GM18907 (cell line): Measurements from ENCODE around the gene PIBF1.
A peak's percentile ranks its signal among the peaks of the same experiment; 100 is the strongest.
"Not testable (repeated sequence)": the region's sequence is repeated elsewhere in the genome, so short reads cannot be mapped to it uniquely, and the experiment has no call there.

Source experiments
- ATAC-seq: cut with Tn5 transposase; IDR thresholded peaks from one replicate; pipeline ENCODE4 v1.9.1; 2021; ENCODE audit warnings: mild to moderate bottlenecking, moderate library complexity; ENCODE audit not compliant: unreplicated experiment

PIBF1 gene

DNA sequence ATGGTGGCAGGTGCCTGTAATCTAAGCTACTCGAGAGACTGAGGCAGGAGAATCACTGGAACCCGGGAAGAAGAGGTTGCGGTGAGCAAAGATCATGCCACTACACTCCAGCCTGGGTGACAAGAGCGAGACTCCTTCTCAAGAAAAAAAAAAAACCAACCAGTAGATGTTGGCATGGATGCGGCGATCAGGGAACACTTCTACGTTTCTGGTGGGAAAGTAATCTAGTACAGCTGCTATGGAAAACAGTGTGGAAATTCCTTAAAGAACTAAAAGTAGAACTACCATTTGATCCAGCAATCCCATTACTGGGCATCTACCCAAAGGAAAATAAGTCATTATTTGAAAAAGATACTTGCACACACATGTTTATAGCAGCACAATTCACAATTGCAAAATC lies 119.6 kb downstream of the PIBF1 start:
- not testable (repeated sequence) for ATAC-seq

DNA sequence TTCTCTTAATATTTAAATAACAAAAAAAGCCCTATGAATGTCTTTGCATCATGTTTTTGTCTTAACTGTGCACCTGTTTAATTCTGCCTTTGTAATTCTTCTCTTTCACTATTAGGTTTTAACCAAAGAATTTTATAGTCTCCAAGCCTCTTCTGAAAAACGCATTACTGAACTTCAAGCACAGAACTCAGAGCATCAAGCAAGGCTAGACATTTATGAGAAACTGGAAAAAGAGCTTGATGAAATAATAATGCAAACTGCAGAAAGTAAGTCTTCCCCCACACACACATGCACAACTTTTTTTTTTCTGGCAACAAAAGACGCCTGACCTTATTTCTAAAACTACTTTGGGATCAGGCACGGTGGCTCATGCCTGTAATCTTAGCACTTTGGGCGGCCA lies 126.5 kb downstream of the PIBF1 start:
- no peak for ATAC-seq

DNA sequence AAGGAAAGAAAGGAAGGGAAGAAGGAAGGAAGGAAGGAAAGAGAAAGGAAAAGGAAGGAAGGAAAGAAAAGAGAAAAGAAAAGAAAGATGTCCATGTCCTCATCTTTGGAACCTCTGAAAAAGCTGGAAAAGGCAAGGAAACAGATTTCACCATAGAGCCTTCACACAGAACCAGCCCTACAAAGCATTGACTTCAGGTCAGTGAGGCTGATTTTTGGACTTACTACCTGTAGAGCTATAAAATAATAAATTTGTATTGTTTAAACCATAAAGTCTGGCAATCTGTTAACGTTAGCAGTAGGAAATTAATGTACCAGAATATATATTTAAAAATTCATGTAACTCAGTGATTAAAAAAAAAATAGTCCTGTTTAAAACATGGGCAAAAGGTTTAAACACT lies 130.0 kb downstream of the PIBF1 start:
- no peak for ATAC-seq

DNA sequence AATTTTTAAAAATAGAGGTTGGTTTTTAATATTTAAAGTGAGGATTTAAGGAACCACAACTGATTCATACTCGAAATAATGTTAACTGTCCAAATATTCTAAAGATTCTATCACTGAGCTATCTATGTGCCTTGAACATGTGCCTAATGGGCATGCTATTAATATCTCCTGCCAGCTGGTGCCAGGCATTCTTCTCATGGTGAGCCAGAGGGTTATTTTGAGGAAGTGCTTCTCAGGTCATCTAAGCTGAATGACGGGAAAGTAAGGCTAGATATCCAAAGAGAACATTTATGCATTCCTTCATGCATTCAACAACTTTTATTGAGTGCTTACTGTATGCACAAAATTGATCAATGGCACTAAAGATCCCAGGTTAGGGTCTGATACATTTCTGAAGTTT lies 138.2 kb downstream of the PIBF1 start:
- no peak for ATAC-seq

DNA sequence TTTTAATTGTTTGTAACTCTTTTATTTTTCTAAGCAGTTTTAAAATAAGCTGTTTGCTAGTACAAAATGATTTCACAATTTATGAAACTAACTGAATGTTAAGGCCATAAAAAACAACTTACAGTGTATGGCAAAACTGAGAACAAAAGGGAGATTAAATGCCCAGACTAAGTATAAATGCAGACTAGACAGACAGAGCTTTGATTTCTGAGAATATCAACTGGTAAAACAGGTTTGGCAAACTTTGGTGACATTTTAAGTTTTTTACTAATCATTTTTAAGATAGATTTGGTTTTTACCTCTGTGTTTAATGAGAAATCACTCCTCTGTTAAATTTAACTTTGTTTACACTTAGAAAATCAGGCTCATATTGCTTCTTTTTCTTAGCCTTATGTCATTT lies 149.4 kb downstream of the PIBF1 start:
- ATAC-seq = no peak

DNA sequence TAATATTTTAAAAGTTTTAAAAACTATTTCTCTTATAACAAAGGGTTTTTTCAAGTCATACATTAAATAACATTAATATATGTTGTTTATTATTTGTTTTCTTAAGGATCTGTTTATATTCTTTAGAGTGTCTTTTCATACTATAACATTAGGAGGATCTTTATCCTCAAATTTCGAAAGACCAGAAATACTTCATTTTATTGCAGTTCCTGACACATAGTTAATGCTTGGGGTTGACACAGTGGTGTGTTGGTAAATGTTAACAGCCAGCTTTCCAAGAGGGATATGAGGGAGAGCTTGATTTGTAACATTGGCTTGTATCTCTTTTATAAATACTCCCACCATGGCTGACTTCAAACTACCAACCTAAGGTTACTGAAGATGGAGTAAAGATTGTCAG lies 150.3 kb downstream of the PIBF1 start:
- ATAC-seq = no peak

DNA sequence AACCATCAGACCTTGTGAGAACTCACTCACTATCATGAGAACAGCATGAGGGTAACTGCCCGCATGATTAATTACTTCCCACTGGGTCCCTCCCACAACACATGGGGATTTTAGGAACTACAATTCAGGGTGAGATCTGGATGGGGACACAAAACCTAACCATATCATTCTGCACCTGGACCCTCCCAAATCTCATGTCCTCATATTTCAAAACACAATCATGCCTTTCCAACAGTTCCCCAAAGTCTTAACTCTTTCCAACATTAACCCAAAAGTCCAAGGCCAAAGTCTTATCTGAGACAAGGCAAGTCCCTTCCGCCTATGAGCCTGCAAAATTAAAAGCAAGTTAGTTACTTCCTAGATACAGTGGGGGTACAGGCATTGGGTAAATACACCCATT lies 164.3 kb downstream of the PIBF1 start:
- not testable (repeated sequence) for ATAC-seq

DNA sequence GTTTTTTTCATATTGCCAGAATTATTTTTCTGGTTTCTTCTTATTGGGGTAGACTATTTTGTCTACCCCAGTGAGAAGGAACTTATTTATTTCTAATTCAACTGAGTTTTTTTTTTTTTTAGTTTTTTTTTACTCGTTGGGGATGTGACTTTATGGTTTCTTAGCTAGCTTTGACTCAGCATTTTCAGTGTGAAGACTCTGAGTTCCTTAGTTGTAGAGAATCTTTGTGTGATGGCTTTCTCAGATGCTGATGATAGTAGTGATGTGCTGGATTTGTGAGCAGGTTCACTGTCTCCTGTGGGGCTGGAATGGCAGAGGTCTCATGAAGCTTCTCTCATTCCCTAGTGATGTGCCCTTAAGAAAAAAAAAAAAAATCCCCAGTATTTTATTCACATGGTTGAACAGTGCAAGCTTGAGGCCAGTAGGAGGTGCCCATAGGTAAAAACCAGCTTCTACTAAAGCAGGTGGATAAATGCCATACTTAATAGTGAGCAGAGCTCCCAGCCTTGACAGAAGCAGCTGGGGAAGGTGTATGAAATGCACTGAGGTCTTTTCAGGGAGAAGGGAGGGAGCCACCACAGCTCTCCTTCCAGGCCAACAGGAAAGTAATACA lies 170.7 kb downstream of the PIBF1 start:
- no peak for ATAC-seq

DNA sequence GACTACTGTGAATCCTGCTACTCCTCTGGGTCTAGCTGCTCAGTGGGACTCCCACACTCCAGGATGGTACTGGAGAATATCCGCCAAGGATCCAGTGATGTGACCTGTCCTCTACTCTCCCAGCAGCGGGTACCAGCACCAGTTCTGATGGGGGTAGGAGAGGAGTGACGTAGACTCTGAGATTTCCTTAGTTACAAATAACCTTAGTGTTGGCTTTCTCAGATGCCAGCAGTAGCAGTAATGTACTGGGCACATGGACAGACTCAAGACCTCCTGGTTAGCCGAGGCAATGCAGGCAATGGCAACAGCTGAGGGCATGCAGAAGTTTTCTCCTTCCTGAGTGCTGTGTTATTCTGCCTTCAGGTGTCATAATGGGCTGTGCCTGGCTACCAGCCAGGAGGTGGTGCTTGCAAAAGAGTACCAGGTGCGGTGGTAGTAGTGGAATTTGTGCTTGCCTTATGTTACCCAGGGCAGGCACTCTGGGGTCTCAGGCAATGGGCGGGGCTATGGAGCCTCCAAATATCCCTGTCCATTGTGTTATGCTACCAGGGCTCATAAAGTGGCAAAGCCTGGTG lies 171.5 kb downstream of the PIBF1 start:
- ATAC-seq = no peak

DNA sequence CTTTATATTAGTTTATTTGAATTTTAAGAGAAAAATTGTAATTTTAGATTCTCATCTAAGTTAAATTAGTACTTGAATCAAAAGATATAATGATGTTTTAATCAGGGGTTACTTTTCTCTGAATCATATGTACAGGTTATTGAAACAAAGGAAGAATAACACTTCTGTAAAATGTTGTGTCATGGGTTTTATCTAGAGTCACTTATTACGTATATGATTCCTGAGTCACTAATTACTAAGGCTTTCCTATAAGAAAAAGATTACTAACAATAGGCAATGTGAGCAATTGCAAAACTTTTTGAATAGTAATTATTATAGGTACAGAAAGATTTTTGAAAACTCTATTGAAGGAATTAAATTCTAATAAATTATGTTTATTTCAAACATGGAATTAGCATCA lies 177.7 kb downstream of the PIBF1 start:
- ATAC-seq = no peak

DNA sequence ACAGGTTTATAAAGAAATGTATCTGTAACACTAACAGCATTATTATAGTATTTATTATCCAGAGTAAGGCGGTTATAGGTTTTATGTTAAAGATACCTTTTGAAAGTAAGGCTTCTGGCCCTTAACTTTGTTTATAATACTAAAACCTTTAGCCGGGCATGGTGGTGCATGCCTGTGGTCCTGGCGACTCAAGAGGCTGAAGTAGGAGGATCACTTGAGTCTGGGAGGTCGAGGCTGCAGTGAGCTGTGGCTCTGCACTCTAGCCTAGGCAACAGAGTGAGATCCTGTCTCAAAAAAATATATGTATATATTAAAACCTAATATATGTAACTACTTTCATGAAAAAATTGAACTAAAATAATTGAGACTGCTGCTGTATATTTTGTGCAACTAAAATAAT lies 178.2 kb downstream of the PIBF1 start:
- no peak for ATAC-seq

DNA sequence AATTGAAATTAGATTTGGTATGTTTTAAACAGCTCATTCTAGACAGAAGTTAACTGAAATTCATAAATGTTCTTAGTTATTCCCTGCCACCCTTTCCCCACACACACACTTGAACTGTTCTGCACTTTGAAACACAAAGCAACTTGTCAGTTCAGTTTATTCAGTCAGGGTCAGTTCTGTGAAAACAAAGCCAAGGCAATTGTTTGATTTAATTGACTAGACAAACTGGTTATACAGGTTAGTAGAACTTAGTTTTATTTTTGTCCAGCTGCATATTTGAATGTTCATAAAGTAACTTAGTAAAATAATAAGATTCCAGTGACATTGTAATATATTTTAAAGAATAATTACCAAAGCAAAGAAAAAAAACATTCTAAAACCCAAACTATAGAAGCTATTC lies 178.6 kb downstream of the PIBF1 start:
- ATAC-seq = no peak

DNA sequence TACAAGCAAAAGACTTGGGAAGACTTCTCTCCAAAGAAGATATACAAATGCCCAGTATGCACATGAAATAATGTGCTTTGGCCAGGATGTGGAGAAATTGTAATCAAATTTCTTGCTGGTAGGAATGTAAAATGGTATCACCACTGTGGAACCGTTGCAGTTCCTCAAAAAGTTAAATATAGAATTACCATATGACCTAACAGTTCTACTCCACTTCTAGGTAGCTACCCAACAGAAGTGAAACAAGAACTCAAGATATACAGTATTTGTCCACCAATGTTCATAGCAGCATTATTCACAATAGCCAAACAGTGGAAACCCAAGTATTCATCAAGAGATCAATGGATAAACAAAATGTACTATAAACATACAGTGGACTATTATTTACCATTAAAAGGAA lies 181.8 kb downstream of the PIBF1 start:
- peak; percentile 73 for ATAC-seq

DNA sequence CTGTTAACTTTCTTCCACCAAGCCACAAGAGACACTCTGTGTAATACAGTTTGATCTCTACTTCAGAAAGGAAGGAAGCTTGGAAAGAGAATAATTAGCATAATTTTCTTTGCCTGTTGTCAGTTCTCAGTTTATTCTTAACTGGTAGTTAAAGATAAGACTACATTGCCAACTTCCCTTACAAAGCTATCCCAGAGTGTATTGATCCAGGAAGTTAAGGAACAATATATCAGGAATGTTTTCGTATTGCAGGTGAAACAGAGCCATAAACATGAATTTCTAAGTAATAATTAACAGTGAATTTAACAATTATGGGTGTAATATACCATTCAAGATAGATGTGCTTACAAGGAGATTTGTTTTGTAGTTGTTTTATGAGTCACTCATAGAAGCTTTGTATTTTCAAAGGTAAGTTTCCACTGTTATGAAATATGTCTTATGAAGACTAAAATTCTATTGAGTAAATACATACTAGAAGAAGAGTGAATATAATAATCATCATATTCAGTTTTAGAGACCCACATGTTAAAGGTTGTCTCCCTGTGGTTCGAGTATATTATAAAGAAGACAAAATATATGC lies 188.5 kb downstream of the PIBF1 start:
- no peak for ATAC-seq

DNA sequence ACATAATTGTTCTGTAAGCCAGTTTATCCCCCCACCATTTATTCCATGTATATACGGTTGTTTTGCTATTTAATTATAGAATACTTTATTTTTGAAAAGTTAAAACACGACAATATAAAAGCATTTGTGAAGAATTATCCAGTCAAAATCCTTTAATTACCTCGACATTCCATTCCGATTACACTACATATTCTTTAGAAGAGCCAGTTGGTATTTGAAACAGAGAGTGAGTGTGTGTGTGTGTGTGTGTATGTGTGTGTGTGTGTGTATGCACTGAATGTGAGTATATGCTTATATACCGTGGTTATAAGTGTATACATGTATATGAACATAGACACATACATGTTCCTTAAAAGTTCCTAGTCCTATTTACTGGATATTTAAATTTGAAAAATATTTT lies 189.0 kb downstream of the PIBF1 start:
- ATAC-seq = no peak

DNA sequence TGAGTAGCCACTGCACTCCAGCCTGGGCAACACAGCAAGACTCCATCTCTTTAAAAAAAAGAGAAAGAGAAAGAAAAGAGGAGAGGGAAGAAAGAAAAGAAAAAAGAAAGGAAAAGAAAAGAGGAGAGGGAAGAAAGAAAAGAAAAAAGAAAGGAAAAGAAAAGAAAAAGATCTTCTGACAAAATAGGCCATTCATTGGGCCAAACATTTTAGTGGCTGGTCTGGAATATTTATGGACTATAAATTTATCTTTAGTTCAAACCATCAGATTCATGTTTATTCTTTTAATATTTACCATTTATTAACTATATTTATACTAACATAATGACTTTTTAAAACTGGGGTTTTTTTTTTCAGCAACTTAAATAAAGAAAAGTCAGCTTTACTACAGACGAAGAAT lies 191.3 kb downstream of the PIBF1 start:
- ATAC-seq = no peak

DNA sequence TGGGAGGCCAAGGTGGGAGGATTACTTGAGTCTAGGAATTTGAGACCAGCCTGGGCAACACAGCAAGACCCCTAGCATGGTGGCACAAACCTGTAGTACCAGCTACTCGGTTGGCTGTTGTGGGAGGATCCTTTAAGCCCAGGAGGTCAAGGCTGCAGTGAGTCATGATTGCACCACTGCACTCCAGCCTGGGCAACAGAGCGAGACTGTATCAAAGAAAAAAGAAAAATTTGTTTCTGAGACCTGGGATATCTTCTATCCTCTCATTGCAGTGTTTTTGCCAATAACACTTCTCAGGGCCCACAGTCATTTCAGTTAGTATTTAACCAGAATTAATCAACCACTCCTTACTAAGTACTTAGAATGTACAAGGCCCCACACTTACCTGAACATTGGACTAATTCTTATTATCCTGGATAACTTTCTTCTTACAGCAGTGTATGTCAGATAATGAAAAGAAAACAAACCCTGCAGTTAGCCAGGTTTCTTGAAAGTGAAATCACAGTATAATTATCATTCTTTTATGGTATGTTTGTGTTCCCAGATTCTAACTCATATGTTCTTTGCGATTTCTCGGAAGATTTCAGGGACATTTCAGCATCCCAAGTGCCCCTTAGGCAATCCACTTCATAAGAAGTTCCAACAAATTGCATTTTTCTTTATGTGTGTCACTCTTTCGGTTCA lies 201.3 kb downstream of the PIBF1 start:
- no peak for ATAC-seq

DNA sequence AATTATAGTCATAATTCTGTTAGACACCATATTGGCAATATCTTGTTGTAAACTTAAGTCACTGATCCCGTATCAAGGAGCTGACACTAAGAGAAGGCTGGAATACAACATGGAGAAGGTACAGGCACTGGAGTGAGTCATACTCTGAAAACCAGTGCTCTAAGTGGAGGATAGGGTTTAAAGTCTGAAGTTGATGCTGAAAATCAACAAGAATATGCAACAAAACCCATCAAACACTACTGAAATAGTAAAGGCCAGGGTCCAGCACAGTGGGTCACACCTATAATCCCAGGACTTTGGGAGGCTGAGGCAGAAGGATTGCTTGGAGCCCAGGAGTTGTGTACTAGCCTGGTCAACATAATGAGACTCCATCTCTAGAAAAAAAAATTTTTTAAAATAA lies 203.7 kb downstream of the PIBF1 start:
- no peak for ATAC-seq

DNA sequence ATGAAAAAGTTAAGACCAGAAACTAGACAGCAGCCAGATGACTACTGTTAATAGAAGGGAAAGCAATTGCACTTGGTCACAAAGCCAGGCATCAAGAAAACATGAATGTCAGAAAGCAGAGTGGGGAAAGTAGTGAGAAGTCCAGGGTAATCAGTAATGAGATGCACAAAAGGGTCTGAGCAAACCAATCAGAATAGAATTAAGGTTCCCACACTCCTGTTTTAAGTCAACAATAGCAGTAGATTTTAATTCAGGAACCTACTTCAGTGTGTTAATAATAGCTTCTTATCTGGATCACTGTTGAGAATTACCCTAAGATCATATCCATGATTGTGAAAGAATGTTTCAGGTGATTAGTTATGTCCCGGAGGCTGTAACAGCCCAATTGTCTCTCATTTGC lies 204.3 kb downstream of the PIBF1 start:
- no peak for ATAC-seq

DNA sequence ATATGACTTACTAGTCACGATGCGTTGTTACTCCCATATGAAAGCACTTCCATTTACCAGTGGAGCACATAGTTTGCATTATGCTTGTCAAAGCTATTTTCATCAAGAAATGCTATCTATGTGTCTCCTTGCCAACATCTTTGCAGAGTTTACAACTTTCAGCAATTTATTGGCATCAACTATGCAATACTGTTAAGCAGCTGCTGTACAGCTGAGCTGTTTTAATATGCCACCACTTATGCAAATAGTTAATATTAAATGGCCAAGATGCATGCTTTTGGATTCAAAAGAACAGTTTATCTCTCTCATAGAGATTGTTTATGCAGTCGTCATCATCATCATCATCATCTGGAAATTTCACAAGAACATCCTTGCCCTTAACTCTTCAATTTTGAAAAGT lies 209.0 kb downstream of the PIBF1 start:
- ATAC-seq = no peak

DNA sequence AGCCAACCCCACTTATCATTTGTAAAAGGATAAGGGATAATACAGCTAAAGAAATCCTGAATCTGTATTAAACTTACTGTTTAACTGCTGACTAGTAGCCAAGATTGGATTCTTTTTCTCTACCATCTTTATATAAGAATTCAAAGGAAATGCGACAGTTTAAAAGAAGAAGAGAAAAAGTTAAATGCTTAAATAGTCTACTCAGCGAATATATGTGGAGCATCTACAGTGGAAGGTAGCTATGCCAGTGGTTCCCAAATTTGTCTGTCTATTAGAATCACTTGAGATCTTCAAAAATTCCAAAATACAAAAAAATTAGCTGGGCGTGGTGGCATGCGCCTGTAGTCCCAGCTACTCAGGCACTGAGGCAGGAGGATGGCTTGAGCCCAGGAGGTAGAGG lies 216.1 kb downstream of the PIBF1 start:
- ATAC-seq = no peak

DNA sequence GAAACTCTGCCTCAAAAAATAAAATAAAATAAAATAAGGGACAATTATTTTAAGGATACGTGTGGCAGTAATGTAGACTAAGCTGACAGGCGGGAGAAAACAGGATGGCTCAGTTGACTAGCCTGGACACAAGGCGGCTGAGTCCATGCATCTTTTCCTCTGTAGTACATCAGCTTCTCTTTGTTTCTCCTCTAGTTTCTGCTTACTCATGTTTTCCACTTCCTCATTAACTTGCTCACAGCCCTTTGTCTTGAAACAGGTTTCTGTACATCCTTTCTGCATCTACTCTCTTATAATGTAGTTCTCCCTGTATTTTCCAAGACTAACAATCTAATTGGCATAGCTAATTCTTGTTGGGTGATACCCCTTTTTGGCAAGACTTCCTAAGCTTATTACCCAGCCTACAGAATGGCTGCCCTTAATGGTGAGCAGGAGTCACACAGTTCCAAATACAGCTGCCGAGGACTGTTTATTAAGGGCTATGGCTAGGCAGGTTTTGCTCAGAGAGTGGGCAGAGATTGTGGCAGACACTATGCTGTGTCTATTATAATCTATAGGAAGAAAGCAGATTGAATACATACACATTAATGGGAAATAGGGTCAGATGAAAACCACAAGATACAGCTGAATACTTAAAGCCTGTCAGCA lies 218.2 kb downstream of the PIBF1 start:
- ATAC-seq = peak; percentile 85
